Ureter (tissue), 1 donor: Measurements from ENCODE around the gene NCKAP5. TPM values are rescaled to one million over a fixed set of nuclear protein-coding genes. Genes with fewer than 3 reads are reported as not detected.

Source experiments
- DNase-seq: peaks from one replicate; pipeline ENCODE4 v3.0.0-alpha.2; 2020; ENCODE audit warnings: low spot score
- total RNA-seq: library from RNA; stranded (reverse); gene quantifications from one replicate; pipeline ENCODE4 v1.2.4, GENCODE V29; 2023
- donor health status: DM: yes; HTN: yes; CAD: no.

NCKAP5 gene
- total RNA-seq, 1 donor from 2014 or later, result 7.3 TPM

DNA sequence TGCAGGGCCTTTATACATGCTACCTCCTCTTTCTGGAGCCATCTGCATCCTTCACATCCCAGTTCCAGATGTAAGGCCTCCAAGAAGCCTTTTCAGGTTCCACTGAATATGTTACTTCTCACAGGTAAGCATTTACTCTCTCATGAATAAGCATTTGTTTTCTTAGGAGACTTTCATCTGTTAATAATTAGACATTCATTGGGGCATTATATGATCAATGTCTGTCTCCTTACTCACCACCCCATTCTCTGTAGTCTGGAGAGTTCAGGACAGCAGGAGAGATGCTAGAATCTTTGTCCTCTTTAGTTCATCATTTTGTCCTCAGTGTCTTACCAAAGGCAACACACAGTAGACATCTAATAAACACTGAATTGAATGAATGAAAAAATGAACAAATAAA lies 185.7 kb downstream of the NCKAP5 start:
- no peak for DNase-seq

DNA sequence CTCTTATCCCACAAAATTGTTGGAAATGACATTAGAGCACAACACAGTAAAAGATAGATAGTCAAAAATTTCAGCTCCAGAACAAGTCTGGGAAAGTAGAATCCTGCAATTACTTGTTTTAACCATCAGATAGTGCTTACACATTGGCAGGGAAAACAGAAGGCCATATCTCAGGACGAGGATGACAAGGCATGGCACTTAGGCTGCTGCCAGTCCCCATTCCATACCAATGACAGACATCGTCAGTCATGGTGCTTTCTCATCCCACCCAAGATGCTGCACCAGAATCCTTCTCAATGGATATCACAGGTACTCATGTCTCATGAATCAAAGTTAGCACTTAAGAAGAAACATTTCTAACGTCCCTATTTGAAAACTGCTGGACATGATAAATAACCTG lies 187.3 kb downstream of the NCKAP5 start:
- no peak for DNase-seq

DNA sequence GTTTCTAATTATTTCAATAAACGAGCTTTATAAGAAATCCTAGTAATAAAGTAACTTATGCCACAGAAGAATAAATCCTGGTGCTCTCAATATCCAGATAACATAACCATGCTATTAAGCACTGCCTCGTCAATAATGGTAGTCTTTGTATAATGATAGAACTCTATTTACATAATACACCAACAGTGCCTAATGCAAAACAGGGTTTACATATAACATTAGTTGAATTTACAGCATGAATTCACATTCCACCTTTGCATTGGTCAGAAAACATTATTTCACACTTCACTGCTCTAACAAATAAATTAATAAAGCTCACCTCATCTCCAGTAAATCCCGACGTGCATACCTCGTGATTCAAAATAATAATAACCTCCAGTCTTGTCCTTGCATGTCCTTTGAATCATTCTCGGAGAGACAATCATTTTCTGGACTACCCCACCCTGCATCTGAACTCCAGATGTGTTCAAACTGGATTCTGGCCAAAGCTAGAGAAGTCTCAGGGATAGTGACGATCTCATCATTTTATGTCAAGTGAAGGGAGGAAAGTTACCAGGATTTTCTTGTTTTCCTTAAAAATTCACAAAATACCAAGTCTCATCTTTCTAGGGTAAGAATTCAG lies 189.2 kb downstream of the NCKAP5 start:
- no peak for DNase-seq

DNA sequence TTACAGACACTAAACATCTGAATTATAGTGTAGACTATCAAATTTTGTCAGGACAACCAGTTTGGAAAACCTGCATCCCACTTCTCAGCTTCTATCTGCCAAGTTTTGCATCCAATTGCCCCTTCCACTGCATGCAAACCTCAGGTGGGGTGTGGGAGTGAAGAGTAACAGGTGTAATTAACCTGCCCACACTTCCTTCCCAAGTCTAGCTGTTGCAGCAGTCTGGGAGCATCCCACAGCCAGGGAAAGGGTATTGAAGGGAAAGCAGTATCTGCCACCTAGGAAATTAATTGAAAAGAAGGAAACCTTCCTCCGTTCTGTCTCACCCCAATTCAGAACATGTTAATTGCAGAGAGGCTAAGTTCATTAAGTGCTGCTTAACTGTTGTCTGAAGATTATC lies 189.9 kb downstream of the NCKAP5 start:
- no peak for DNase-seq

DNA sequence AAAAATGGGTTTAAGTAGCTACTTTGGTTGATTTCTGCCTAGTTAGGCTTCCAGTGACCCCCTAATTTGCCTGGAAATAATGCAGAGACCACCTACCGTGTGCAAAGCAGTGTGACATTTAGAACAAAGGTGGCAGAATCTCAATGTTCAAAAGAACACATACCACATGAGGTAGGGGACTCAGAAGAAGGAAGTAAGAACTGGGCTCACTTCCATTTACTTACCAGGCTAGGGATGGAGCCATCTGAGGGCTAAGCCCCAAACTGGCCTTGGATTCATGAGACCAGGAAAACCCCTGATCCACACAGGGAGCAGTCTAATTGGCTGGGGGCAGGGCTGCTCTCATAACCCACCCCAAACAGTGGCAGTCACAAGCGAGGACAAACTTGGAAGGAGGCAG lies 190.7 kb downstream of the NCKAP5 start:
- DNase-seq, result no peak

DNA sequence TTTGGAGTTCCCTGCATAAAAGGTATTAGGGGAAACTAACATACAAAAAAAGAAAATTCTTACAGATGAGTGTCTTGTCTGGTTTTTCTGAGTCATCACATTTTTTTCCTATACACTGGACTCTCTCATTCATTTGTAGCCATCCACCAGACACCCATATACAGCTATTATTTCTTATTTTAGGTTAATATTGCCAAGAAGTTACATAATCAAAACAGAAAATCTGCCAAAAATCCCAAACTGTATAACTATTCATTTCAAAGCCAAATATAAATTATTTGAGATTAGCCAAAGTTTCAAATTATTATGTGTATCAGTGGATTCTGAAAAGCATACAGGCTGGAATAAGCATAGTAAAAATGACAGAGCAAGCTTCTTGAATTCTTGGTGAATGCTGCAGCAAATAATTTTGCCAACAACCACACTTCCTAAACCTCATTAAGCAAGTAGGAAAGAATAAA lies 191.2 kb downstream of the NCKAP5 start:
- no peak for DNase-seq

DNA sequence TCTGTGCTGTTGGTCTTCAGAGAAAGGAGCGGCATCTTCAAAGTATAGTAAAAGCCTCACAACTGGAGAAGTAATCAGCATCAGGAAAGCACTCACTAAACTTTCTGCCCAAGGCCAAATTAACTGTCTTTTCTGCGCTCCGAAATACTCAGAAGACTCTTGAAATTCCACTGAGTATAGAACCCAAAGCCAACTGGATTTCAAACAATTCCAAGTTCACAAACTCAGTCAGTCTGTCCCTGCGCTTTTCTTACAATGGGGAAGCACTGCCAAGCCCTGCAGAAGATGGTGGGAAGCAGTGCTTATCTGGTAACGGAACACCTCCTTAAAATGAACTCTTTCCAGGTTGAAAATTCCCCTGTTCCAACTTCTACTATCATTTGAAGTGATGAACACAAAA lies 193.5 kb downstream of the NCKAP5 start:
- no peak for DNase-seq

DNA sequence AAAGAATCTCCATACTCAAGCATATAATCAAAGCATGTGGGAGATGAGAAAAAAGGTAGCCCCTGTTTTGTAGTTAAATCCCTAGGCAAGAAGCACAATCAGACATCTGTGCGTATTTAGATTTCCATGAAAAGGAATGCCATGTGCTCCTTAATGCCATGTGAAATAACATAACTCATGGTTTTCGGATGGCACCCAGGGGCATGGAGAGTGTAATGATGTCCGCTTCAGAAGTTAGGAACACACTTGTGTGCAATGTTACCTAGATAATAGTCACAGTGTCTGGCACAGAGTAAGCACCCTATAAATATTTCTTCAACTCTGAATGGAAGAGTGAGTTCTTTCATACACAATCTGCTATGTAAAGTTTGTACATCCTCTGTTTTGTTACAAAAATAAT lies 197.0 kb downstream of the NCKAP5 start:
- no peak for DNase-seq

DNA sequence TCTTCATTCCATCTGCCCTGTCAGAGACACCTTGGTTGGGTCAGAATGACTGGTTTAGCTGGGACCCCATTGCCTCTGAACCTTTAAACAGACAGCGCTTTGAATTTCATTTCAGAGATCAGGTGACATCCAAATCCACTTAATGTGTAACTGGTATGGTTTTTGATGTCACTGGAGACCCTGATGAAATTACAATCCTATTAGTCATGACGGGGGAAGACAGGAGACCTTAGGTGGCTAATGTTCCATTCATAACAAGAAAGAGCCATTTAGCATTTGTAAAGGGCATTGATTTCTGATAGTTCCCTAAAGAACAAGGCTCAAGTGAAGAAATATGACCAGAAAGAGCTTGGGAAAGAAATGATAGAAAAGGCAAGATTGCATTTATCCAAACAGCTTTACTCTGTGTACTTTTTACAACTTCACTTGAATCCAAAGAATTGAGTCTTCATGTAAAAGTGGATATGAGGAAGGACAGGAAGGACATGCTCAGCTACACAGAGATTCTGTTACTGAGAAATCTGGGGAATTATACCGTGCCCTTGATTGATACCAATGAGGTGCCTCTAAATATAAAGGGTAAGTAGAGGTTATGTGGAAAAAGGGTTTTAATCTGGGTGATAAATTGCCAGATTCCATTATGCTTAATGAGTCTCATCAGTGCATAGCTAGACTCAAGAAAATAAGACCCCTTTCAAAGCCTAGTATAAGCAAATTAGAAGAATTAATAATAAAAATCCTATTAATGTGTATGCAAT lies 198.2 kb downstream of the NCKAP5 start:
- DNase-seq, result no peak

DNA sequence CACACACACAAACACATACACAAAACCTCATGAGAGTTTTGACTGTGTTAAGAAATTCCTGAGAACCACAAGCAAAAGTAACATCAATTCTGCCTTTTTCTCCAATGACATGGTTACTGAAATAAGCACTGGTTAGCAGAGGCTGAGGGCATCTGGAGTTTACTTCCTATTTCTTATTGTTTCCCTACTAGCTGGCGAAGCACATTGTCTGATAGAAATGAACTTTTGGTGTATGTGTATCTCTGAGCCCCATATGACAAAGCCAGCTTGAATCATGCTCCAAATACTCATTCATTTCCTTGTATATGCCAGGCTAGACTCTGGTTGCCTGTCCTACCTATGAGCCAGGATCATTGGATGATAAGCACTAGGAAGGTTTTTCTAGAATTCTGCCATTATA lies 203.1 kb downstream of the NCKAP5 start:
- no peak for DNase-seq

DNA sequence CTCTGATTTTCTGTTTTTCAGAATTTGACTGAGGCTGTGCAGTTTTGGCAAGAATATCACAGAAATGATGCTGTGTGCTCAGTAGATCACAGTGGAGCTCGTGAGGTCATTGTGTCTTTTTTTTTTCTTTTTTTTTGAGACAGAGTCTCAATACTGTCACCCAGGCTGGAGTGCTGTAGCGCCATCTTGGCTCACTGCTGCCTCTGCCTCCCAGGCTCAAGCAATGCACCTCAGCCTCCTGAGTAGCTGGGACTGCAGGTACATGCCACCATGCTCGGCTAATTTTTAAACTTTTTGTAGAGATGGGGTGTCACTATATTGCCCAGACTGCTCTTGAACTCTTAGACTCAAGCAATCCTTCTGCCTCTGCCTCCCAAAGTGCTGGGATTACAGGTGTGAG lies 203.6 kb downstream of the NCKAP5 start:
- no peak for DNase-seq

DNA sequence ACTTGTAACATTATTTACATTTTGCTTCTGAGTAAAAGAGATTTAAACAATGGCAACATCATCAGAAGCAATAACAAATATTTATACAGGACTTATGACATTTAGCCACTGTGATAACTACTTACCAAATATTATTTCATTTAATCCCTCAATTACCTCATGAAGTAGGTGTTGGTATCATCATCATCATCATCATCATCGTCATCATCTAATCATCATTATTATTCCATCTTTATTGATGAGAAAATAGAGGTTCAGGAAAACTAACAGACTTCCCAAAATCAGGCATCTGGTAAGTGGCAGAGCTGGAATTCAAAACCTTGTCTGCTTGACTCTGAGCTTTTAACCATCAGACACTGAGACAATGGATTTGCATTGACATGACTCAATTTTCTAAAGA lies 204.4 kb downstream of the NCKAP5 start:
- no peak for DNase-seq

DNA sequence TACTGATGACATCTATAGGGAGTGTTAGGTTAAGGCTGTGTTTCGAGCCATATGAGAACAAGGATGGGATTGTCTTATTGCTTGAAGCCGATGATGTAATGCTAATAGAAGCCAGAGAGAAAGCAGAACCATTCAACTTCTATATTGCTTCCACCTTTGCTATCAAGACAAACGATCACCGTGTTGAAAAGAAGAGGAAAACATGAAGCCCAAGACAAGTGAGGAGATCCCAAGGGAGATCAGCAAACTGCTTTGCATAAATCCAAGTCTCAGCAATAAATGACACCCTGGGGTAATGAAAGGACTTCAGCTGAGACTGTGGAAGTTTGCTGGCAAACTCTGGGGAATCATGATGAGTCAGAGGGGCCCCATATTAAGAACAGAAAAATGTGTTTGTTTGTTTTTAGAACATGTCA lies 206.2 kb downstream of the NCKAP5 start:
- DNase-seq, result no peak

DNA sequence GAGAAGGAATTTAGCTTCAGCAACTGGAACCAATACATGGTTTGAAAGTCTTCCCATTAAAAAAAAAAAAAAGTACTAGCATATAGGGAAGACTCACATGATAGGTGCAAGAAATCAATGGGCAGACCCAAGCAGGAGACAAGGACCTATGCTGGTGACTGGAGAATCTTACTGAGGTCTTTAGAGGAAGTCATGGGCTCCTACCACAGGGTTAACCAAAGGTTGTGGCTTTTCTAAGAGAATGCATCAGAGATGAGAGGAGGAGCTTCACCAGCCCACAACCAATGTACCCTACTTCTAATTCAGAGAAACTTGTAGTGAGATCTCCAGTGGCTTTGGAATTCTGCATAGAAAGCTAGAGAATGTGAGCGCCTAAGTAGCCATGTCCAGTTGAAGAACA lies 207.4 kb downstream of the NCKAP5 start:
- no peak for DNase-seq

DNA sequence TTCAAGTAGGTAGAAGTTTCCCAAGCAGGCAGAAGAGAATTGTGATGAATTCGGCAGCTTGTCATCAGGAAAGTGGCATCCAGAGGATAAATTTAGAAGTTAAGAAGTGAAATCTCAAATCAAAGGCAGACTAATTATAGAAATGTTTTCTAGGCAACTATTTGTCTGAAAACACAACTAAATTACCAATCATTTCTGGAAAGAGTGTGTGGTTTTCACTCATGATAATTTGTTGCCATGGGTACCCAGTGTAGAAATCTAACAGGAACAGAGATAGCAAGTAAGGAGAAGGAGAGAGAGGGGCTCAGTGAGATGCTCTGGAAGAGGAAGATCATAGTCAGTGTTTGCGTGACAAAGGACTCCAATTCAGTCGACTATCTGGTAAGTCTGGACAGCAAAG lies 208.1 kb downstream of the NCKAP5 start:
- DNase-seq, result no peak

DNA sequence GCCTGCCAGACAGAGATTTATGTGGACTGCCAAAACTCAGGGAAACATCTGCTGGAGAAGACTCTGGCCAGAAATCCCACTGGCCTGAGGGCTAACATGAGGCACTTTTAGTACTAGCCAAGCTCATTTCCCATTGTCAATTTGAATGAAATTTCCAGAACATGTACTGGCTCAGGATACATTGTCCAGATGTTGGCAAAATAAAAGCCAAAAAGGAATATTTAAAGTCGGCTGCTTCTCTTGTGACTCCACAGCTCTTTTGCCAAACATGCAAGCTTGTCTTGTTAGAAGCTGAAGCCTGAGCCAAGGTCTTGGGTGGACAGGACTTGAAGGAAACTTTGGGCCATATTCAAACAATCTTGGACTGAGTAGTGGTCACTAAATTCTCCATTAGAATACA lies 215.5 kb downstream of the NCKAP5 start:
- DNase-seq, result no peak

DNA sequence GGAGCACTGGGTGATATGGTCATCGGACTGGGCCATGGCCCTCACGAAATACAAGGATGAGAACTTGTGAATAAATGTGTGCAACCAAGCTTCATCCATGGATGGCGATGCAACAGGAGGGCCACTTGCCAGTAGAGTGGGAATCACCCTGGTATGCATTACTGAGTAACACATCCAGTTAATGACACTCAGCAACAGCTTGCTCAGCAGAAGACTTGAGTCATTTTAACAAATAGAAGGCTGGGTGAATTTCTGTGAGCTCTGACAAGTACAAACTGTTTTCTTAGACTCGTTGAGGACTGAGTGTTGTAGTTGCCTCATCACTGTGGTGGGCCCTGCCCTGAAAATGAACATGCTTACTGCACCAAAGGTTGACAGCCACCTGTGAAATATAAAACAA lies 221.6 kb downstream of the NCKAP5 start:
- DNase-seq, result no peak

DNA sequence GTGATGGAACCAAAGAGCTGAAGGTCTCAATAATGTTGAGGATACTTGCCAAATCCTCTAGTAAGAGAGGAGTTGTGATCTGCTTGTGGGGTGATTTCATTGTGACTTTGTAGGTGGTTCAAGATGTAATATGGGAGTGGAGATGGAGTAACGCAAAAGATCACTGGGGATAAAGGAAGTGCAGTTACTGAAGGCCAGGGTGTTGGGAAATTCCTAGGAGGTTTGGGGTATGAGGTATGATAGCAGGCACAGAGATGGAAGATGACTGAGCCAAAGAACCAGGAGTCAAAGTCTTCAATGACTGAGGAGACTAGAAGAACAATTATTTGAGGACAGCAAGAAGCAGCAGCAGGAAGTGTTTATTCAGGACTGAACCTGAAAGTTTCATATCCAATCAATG lies 222.6 kb downstream of the NCKAP5 start:
- no peak for DNase-seq

DNA sequence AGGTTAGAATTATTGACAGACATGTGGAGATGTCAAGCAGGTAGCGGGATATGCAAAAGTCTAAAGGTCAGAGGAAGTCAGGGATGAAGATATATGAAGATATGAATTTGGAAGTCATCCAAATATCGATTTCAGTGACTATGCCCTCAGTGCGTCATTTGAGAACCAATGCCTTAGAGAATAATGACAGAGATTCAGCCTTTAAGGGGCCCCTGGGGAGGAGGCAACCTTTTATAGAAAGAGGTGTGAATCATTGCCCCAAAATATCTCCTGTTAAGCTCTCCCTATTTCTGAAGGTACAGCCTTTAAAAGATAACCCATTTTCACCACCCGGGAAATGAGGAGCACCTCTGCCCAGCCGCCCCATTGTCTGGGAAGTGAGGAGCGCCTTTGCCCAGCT lies 223.4 kb downstream of the NCKAP5 start:
- no peak for DNase-seq

DNA sequence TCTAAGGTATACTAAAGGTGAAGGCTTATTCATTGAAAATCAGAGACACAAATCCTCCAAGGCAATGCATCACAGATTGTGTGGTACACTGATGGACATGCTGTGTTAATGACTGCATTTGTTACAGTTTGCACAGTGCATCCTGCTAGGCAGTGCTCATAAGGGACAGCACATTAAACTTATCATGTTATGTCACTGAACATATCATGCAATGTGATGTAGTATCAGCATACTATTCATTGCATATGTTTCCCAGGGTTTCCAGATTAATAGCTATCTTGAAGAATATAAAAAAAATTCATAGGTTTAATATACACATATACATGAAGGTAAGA lies 225.3 kb downstream of the NCKAP5 start:
- no peak for DNase-seq

DNA sequence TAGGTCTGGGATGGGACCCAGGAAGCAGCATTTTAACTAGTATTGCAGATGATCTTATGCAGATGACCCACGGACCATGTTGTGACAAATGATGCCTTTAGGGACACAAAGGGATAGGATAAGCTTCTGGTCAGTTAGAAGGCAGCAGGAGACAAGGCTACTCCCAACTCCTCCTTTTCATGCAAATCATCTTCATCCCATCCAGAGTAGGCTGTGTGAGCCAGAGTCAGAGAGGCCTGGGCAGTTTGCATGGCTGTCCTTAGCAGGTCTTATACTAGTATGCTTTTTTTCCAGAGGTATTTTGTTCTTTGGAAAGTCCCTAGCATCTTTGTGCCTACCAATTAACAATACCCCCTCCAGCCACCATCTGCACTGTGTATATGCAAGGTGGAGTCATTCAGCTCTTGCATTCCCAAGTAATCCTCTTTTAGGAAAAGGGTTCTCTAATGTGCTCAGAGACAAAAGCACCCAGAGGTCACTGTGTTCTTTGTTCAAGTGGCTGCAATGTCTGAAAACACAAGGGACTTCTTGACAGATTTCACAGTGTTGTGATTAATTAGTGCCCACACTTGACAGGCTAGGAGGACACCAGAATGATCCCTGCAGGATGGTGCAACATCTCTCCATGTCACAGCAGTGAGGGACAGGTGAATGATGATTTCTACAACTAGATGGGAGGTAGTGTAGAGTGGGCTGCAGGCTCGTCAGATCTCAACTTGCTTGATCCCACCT lies 225.8 kb downstream of the NCKAP5 start:
- DNase-seq, result no peak

DNA sequence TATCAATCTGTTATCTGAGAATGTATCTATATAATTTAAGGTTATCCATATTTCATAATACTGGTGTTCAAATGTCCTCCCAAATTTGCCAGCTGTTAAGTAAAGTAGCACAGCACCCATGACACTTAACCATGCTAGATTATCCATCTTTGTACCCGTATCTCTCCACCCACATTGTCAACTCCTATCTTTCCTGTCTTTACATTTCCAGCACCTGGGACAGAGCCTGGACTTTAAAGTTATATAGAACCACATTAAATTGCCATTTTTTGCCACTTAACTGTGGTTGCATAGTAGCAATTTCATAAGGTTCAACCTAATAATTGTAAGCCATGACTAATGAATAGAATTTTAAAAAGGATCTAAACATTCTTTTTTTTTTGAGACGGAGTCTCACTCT lies 226.7 kb downstream of the NCKAP5 start:
- no peak for DNase-seq

DNA sequence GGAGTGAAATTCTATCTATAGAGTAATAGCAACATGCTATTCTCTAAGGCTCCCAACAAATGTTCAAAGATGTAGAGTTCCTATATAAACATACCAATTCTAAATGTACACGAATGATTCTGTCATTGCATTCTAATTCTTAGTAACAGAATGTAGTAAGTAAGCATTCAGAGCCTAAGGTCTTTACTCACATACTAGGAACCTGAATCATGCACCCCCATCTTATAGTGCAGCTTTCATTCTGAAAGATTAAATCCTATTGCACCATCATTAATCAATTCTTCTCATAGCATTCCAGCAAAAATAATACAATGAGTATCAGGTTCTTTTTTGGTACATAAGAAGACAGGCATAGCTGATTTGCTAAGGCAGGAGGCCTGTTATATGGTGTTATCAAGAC lies 230.0 kb downstream of the NCKAP5 start:
- DNase-seq, result no peak
